Globus pallidus (tissue), 1 donor: ENCODE results near the gene KRT31.
"Not testable (repeated sequence)": the region's sequence is repeated elsewhere in the genome, so short reads cannot be mapped to it uniquely, and the experiment has no call there.

Experiments
- DNase-seq: peaks from one replicate; pipeline ENCODE4 v3.0.0-alpha.2; 2015; ENCODE audit warnings: low spot score

Gene KRT31

DNA sequence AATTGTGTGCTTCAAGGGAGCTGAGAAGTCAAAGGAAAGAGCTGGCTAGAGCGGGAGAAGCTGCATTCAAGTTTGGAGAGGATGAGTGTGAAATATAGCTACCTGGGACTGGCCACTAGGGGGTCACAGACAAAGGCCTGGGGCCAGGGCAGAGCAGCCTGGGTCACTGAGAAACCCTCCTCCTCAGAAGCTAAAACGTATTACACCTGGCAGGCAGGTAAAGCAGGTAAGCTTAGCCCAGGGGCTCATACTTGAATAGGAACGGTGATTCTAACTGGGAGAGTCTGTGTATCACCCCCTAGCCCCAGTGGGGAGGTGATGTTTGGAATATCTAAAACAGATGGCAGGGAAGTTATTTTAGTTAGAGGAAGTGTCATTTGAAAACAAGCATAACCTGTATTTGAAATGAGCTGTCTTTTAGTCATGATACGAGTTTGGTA, 20.2 kb upstream of the KRT31 start:
- DNase-seq: no peak

GRCh38 chr17:41417127-41417526, 19.7 kb upstream of the KRT31 start:
- no peak for DNase-seq

- DNase-seq: no peak
Measured at GRCh38 chr17:41416479-41416878, 19.1 kb upstream of the KRT31 start.

DNA sequence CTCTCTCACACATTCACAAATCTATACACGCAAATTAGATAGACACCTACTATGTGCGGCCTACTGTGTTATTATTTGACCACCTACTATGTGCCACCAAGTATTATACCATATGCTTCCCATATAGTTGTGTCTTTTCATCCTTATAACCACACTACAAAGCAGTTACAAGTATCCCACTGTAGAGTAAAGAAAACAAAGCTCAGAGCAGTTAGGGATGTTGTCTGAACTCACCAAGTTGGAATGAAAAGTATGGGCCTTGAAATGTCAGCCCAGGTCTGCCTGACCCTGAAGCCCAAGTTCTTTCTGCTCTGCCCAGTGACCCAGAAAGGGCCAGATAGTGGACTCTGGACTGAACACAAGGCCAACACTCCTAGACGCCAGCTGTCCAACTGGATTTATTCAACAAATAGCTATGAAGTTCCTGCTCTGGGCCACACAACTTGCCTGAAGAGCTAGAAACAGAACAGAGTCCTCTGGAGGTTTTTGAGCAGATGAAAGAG, 18.5 kb upstream of the KRT31 start:
- no peak for DNase-seq

DNA sequence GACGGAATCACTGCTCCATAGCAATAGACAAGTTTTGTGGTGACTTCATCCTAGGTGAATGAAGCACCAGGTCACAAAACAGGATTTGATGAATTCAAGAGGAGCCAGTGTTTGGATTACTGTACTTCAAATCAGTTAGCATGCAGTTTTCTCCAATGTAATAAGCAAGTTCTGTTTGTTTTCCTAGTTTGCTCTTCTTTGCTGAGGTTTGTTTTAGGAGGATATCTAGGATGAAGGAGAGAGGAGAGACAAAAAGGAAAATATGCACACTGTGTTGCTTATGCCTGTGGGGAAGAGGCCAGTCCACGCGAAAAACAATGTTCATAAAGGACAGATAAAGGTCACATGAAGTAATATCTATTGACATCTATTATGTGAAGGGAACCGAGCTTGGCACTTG, 18.0 kb upstream of the KRT31 start:
- DNase-seq: no peak

- DNase-seq: no peak
Measured at GRCh38 chr17:41413982-41414381, 16.6 kb upstream of the KRT31 start.

GRCh38 chr17:41413353-41413957, 16.0 kb upstream of the KRT31 start:
- DNase-seq: no peak

DNA sequence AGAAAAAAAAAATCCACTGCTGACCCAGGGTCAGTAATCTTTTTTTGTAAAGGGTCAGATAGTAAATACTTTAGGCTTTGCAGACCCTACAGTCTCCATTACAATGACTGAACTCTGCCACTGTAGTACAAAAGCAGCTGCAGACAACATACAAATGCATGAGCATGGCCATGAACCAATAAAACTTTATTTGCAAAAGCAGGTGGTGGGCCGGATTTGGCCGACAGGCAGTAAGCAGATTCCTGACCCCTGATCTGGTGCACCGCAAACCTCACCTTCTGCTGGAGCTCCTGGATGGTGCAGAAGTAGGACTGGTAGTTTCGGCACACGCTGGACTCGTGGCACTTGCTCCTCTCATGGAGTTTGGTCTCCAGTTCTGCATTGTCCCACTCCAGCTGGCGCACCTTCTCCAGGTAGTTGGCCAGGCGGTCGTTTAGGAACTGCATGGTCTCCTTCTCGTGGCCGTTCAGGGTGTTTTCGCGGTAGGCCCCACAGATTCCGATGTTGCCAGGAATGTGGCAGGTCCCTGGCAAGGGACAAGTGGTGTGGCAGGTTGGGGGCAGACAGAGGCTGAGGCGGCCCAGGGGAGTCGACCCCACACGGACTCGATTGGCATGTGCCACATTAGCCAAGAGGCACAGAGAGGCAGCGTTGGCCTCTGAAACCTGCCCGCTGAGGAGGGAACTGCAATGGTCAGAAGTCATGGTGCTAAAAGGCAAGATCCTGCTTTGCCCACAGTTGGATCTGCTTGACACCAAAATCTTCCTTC, 13.8 kb upstream of the KRT31 start:
- no peak for DNase-seq

DNA sequence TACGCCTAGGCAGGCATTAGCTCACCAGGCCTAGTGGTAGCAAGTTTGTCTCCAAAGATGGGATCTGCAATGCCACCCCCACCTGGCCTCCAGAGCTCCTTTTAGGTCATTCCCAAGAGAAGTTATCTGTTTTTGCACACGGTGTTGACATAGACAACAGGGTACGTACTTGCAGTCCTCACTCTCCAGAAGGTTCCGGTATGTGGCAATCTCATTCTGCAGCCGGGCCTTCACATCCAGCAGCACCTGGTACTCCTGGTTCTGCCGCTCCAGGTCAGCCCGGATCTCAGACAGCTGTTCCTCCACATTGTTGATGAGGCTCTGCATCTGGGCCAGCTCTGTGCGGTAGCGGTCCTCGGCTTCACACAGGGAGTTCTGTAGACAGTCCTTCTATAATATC, 9.8 kb upstream of the KRT31 start:
- no peak for DNase-seq

DNA sequence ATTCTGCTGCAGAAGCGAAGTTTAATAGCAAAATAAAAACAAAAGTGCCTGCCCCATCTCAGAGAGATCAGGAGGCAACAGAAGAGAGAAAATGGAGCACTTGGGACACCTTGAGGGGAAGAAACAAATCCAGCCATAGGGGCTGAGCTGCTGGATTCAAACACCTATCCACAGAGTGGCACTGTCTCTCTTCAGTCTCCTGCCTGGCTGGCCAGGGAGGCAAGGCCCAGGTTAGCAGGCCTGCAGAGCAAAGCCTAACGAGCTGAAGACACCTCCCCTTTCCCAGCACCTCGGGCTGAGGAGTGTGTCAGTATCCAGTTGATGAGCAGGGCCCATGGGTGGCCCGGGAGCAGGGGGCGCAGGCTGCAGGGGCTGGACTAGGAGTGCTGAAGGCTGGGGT, 8.8 kb upstream of the KRT31 start:
- DNase-seq: no peak

DNA sequence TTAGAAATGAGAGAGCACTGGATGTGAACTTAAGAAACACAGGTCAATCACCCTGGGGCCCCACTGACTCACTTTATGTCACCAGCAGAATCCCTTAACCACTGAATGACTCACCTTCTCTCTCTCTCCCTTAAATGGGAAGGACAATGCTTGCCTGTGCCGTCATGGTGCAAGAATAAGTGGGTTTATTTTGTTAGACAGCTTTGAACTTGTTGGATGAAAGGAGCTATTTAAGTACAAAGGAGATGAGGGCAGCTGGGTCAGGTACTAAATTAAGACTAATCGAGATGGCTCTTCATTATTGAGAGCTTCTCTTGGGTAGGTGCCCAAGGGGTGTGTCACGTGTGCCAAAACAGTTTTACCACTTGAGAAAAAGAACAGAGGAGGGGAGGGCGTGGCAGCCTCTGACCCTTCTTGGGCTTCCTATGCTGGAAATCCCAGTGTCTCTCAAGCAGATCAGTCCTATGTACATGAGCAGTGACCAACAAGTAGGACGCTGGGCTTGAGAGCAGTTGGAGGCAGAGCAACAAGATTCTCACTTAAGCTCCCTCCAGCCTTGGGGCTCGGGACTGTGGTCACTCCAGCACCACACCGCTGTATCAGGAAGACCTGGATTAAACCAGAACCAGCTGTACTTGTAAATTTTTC, 6.7 kb upstream of the KRT31 start:
- no peak for DNase-seq

DNA sequence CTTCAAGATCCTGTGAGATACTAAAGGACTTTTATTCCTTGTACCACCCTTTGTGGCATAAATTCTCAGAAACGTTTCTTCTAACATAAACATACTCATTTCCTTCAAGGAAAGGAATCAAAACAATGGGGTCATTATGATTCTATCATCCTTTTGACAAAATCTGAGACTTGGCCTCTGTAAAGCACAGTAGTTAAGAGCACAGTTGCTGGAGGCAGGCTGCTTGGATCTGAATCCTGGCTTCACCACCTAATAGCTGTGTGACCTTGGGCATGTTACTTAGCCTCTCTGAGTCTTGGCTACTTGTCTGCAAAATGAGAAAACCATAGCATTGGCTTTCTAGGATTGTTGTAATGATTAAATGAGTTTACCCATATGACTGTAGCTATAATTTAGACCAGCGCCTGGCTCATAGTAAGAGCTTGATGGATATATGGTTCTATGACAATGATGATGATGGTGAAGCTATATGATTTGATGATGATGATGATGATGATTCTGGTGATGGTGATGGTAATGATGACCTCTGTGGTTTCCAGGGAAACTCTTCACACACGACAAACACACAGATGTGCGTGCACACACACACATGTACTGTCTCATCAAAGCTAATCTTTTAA, 6.1 kb upstream of the KRT31 start:
- no peak for DNase-seq

DNA sequence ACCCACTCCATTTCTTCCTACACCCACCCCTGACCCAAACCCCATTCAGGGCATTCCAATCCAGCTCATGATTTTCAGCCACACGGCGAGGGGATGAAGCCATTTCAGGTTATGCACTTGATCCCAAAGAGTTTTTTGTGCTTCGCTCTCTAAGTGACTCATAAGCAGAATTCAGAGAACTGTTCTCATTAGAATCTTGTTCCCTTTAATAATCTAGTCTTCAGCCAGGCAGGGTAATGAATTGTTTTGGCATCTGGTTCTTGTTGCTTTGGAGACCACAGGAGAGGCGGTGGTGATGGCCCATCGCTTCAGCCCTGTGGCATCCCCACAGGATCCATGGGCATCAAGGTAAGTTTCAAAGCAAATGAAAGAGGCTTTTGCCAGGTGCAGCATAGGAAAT, 4.8 kb upstream of the KRT31 start:
- no peak for DNase-seq

DNA sequence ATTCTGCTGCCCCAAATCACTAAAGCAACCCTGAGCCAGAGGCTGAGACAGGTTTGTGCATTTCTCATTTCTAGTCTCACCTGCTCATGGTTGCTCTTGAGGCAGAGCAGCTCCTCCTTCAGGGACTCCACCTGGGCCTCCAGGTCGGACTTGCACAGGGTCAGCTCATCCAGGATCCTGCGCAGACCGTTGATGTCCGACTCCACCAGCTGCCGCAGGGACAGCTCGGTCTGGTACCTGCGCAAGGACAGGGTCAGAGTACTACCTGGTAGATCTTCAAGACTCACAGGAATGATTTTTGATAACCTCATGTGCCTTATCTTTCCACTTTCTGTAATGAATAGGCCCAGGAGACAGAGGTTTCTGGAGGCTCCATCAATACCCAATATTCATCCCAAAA, 1.1 kb downstream of the KRT31 start:
- no peak for DNase-seq

DNA sequence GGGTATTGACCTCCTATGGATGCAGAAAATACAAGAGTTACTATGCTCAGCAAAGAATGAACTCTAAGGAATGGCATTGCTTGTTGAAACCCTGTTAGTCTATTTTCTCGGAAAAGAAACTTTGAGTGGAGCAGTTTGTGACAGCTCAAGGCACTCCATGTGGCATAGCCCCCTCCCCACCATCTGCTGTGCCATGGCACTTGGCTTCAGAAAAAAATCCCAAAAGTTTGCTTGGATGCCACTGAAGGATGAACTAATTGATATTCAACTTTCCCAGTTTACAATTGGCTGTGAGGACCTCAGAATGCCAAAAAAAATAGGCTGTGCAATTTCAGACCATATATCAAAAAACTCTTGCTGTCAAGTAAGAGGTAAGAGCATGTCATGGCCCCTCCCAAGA, 1.8 kb downstream of the KRT31 start:
- no peak for DNase-seq

DNA sequence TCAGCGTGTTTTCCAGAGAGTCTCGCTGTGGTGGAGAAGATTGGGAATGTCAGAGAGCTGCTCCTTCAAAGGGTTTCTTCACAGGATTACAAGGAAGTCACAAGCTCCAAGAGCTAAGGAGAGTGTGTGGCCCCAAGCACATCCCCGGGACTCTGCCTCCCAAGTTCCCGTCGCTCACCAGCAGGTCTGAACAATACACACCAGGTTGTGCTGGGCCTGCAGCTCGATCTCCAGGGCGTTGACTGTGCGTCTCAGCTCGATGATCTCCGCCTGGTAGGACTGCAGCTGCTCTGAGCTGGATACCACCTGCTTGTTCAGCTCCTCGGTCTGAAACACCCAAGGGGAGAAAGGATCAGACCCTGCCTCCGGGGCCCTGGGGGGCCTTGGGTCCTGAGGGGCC, 2.4 kb downstream of the KRT31 start:
- not testable (repeated sequence) for DNase-seq

DNA sequence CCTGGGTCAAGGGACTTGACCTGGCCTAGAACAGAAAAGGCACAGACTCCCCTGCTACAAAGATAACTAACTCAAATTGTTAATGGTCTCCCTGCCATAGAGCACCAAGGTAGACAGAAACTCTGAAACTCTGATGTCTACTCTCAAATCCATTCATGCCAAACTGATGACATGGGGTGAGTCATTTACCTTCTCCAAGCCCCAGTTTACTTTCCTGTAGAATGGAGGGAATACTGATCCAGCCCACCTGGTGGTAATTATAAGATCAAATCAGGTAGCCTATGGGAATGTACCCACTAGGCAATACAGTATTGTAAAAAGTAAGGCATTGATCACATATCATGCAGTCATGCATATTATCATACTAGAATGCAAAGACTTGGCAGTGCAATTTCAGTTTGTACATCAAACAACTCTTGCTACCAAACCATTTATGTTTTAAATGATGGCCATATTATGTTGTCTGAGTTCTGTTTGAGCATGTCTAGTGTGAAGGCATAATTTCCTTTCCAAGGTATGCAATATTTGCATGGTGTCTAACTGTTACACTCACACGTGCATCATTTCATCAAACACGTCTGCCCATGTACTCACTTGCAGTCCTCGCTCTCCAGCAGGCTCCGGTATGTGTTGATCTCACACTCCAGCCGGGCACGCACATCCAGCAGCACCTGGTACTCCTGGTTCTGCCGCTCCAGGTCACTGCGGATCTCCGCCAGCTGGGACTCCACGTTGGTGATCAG, 3.0 kb downstream of the KRT31 start:
- no peak for DNase-seq

DNA sequence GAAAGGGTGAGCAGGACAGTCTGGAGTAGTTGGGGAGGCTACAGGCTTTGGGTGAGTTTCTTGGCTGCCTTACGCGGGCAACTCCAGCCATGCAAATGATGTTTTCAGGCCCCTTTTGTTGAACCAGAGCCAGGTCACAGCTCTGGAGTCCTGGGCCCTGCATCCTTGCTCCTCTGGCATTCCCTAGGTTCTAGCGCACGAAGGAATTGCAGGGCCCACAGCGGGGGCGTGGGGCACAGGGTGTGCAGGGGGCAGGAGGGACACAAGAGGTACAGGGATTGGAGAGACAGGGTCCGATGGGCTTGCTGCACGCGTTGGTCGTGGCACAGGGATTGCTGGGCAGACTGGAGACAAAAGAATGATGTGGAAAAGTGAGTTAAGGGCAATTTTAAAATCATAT, 3.6 kb downstream of the KRT31 start:
- DNase-seq: no peak

DNA sequence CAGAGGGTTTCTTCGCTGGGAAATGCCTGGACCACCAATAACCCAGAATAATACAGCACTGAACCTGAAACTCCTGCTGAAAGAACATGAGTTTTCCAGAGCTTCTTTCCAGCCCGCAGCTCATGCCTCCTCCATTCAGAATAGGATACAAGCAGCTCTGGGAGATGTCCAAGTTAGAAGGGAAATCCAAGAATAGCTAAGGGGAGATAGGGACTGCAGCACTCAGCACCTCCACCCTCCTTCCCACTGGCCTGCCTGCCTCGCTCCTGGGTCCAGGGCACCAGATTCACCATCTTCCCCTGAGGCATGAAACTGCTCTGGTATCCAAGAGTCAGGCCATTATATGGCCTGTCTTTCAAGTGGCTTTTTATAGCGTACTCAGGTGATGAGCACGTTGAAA, 4.1 kb downstream of the KRT31 start:
- no peak for DNase-seq

DNA sequence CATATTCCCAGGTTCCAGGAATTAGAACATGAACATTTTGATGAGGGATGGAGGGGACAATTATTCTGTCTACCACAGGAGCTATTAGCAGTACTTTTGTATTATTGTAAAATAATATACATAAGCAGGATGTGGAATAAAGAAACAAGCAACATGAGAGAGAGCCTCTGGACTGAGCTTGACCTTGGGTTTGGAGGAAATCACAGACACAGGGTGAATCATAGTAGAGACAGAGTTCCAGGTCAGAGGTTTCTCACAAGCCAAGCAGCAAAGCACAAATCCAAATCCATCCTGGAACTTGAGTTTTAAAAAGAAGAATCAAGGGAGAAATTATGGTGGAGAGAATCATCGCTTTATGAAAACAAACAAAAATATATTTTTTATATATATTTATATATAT, 5.1 kb downstream of the KRT31 start:
- DNase-seq: no peak

GRCh38 chr17:41391535-41391934, 5.9 kb downstream of the KRT31 start:
- no peak for DNase-seq

DNA sequence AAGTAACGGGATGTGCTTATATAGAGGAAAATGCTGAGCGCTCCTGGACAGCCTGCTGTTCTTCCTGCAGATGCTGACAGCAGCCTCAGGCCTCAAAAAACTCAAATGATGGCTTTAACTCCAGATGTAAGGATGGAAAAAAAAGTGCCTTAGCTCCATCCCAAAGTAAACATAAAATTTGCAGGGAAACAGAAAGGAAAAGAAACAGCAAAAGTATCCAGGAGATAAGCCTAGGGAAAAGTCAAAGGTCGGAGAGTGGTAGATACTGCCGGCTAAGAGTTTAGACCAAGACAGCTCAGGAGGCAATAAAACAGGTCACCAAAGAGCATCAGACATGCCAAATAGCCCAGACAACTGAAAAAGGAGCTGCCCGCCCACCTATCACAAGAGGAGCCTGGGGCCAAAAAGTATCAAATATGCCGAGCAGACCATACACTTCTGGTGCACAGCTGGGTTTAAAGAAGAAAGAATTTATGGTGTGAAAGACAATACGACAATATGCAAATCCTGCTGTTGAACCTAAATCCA, 6.9 kb downstream of the KRT31 start:
- DNase-seq: no peak
